GM23248 (cell line): ENCODE data around the gene LRSAM1. TPM values are rescaled to one million over a fixed set of nuclear protein-coding genes. Genes with fewer than 3 reads are reported as not detected.
"Not testable (repeated sequence)": the region's sequence is repeated elsewhere in the genome, so short reads cannot be mapped to it uniquely, and the experiment has no call there.

Source experiments
- DNase-seq: peaks from one replicate; pipeline ENCODE4 v3.0.0-alpha.2; 2015
- H2AFZ ChIP-seq: fragments of 200-600 bp; sonication (generic); 2 replicates; pipeline ENCODE4 v1.6.1; 2016; ENCODE audit warnings: antibody characterized with exemption
- H3F3A ChIP-seq: fragments of 200-600 bp; sonication (generic); 2 replicates; pipeline ENCODE4 v1.6.1; 2016; ENCODE audit warnings: mild to moderate bottlenecking, antibody characterized with exemption, mixed run types; ENCODE audit not compliant: insufficient read depth
- H3K27ac ChIP-seq: fragments of 200-600 bp; sonication (generic); 2 replicates; pipeline ENCODE4 v1.5.1; 2016; ENCODE audit warnings: mild to moderate bottlenecking
- H3K27me3 ChIP-seq: fragments of 200-600 bp; sonication (generic); replicated peaks from 2 replicates; pipeline ENCODE4 v1.6.1; 2016; ENCODE audit warnings: mild to moderate bottlenecking; ENCODE audit not compliant: insufficient read depth
- H3K36me3 ChIP-seq: fragments of 200-600 bp; sonication (generic); 2 replicates; pipeline ENCODE4 v1.6.1; 2016; ENCODE audit warnings: low read depth, mild to moderate bottlenecking
- H3K4me1 ChIP-seq: fragments of 200-600 bp; sonication (generic); 2 replicates; pipeline ENCODE4 v1.6.1; 2016; ENCODE audit warnings: mild to moderate bottlenecking; ENCODE audit not compliant: insufficient read depth
- H3K4me2 ChIP-seq: fragments of 200-600 bp; sonication (generic); one replicate; pipeline ENCODE4 v1.6.1; 2016; ENCODE audit warnings: mild to moderate bottlenecking; ENCODE audit not compliant: unreplicated experiment
- H3K4me3 ChIP-seq: fragments of 200-600 bp; sonication (generic); 2 replicates; pipeline ENCODE4 v1.5.1; 2016; ENCODE audit warnings: mild to moderate bottlenecking
- H3K79me2 ChIP-seq: fragments of 200-600 bp; sonication (generic); 2 replicates; pipeline ENCODE4 v1.6.1; 2016; ENCODE audit warnings: mild to moderate bottlenecking; ENCODE audit not compliant: insufficient read depth
- H3K9ac ChIP-seq: fragments of 200-600 bp; sonication (generic); 2 replicates; pipeline ENCODE4 v1.6.1; 2016; ENCODE audit warnings: mild to moderate bottlenecking
- H3K9me2 ChIP-seq: fragments of 200-600 bp; sonication (generic); 2 replicates; pipeline ENCODE4 v1.6.1; 2016; ENCODE audit warnings: mixed run types, mild to moderate bottlenecking, moderate library complexity; ENCODE audit not compliant: insufficient read depth
- H3K9me3 ChIP-seq: fragments of 200-600 bp; sonication (generic); one replicate; pipeline ENCODE4 v1.6.1; 2017; ENCODE audit warnings: low read depth
- H4K20me1 ChIP-seq: fragments of 200-600 bp; sonication (generic); 2 replicates; pipeline ENCODE4 v1.6.0; 2016; ENCODE audit not compliant: insufficient read depth
- EZH2 ChIP-seq: fragments of 200-600 bp; sonication (generic); IDR thresholded peaks from 2 replicates; pipeline ENCODE4 v1.6.1; 2018; ENCODE audit warnings: antibody characterized with exemption, mild to moderate bottlenecking; ENCODE audit not compliant: insufficient read depth, poor library complexity, severe bottlenecking
- EZH2phosphoT487 ChIP-seq: fragments of 200-600 bp; sonication (generic); IDR thresholded peaks from 2 replicates; pipeline ENCODE4 v1.6.1; 2018; ENCODE audit warnings: antibody characterized with exemption, moderate library complexity, mild to moderate bottlenecking, low read depth; ENCODE audit not compliant: insufficient read depth
- WGBS, 2 experiments: methylation state at CpG; one replicate each; pipeline ENCODE4 v1.1.6; 2015 to 2017; ENCODE audit warnings: low lambda C conversion rate in 2 of 2, low coverage in 1 of 2; ENCODE audit errors: missing lambda C conversion rate in 2 of 2; 5-methylcytosine and 5-hydroxymethylcytosine counted together
- in situ Hi-C: fragments of 300-500 bp; cut with MboI; formaldehyde crosslinking; loops from 2 replicates; pipeline ENCODE4 v1.15.0; 2020
- polyA plus RNA-seq: library from polyadenylated mRNA; unstranded; fragments of >200 nt; fragmentation: Nextera tagmentation; extraction: Ambion mirVana; gene quantifications from 2 replicates; pipeline ENCODE4 v1.2.1, GENCODE V29; 2016
- total RNA-seq: library from RNA; depleted of rRNA; stranded (reverse); fragments of >200 nt; shearing (Covaris generic); gene quantifications from 2 replicates; pipeline ENCODE4 v1.2.3, GENCODE V29; 2014

The LRSAM1 gene
- total and polyA plus RNA-seq, 2 experiments from 2014 or later = 14.9 to 15.5 TPM

DNA sequence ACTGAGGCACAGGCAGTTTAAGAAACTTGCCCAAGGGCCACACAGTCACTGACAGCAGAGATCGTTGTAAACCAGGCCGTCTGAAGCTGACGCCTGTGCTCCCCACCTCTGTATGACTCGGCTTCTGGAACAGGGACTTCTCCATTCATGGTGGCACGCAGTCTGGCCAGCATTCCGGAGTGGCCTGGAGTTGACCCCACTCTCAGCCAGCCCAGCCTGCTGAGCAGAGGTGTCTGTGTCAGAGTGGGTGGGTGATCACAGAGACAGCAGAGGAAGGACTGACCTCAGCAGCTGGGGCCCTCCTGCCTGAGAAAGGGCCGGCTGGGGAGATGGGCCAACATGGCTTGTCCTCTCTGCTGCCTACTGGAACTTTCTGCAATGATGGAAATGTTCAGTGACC lies 12.6 kb downstream of the LRSAM1 start:
- in situ Hi-C loops = no loop called here
- Histone ChIP-seq H3K9me3 (no peaks in the 10 kb centered on the region), H3K27ac (peak overlapping the region; percentile 30; the same call in 1 of the 2 replicates), H4K20me1 (no peaks in the 10 kb centered on the region), H3K4me1 (no peaks in the 10 kb centered on the region), H3F3A (no peaks in the 10 kb centered on the region), H2AFZ (no peak overlapping the region), H3K9me2 (no peaks in the 10 kb centered on the region), H3K27me3 (no peaks in the 10 kb centered on the region), H3K9ac (no peak overlapping the region), H3K4me3 (no peak overlapping the region), H3K79me2 (no peaks in the 10 kb centered on the region), H3K4me2 (no peak overlapping the region), H3K36me3 (0 out of 2 replicates have a peak, but pooled peaks cover 14% of the 10 kb centered on the region)
- peak; percentile 68 for DNase-seq
- WGBS, 2 experiments = 50 to 59% methylated on average over 7 of the region's 7 CpGs
- no peak for TF ChIP-seq EZH2phosphoT487
- TF ChIP-seq EZH2 = no peak

DNA sequence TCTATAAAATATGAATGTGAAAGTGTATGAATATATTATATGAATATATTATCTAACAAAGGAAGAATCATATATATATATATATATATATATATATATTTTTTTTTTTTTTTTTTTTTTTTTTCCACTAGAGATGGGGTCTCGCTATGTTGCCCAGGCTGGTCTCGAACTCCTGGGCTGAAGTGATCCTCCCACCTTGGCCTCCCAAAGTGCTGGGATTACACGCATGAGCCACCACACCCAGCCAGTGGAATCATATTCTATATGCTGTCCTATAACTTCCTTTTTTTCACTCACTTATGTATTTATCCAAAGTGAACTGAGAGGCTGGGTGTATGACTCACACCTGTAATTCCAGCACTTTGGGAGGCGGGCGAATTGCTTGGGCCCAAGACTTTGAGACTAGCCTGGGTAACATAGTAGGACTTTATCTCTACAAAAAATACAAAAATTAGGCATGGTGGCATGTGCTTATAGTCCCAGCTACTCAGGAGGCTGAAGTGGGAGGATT lies 15.2 kb downstream of the LRSAM1 start:
- 91 to 98% methylated on average over 4 to 5 of the region's 5 CpGs for WGBS, 2 experiments
- H3K4me2 ChIP-seq, H3F3A ChIP-seq, in situ Hi-C loops, H3K4me3 ChIP-seq, H3K27me3 ChIP-seq, H3K36me3 ChIP-seq, H3K9me2 ChIP-seq, H3K4me1 ChIP-seq, H4K20me1 ChIP-seq, H2AFZ ChIP-seq, H3K79me2 ChIP-seq, H3K27ac ChIP-seq, H3K9me3 ChIP-seq, DNase-seq, H3K9ac ChIP-seq: not testable (repeated sequence)

GRCh38 chr9:127467621-127468020 lies 16.3 kb downstream of the LRSAM1 start:
- H4K20me1 ChIP-seq = no peaks in the 10 kb centered on the region
- no peak overlapping the region for H3K4me2 ChIP-seq
- in situ Hi-C loops = no loop called here
- TF ChIP-seq EZH2phosphoT487 (no peak), EZH2 (no peak)
- H3K4me1 ChIP-seq = no peaks in the 10 kb centered on the region
- no peak overlapping the region for H2AFZ ChIP-seq
- 0 out of 2 replicates have a peak, but pooled peaks cover 3% of the 10 kb centered on the region for H3K36me3 ChIP-seq
- 95 to 96% methylated on average over 14 of the region's 14 CpGs for WGBS, 2 experiments
- H3K79me2 ChIP-seq = no peaks in the 10 kb centered on the region
- DNase-seq = no peak
- H3K9me2 ChIP-seq = no peaks in the 10 kb centered on the region
- H3K27me3 ChIP-seq = no peaks in the 10 kb centered on the region
- H3K9ac ChIP-seq = no peak overlapping the region
- no peak overlapping the region for H3K27ac ChIP-seq
- H3K4me3 ChIP-seq = no peak overlapping the region
- no peaks in the 10 kb centered on the region for H3K9me3 ChIP-seq
- H3F3A ChIP-seq = no peaks in the 10 kb centered on the region

DNA sequence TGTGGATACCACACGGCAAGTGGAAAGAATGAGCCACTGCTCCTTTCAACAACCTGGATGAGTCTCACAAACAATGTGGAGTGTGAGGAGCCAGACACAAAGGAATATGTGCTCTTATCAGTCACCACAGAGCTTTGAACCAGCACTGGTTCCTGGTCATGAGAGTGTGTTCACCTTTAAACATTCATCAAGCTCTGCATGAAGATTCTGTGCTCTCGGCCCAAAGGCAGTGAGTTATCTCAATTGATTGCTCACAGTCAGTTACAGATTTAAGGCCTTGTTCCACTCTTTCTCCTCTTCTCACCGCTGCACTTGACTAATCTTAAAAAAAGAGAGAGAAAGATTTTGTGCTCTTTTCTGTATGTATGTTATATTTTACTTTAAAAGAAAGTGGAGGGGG lies 19.4 kb downstream of the LRSAM1 start:
- WGBS, 2 experiments = 89 to 95% methylated on average over 3 of the region's 3 CpGs
- DNase-seq = no peak

DNA sequence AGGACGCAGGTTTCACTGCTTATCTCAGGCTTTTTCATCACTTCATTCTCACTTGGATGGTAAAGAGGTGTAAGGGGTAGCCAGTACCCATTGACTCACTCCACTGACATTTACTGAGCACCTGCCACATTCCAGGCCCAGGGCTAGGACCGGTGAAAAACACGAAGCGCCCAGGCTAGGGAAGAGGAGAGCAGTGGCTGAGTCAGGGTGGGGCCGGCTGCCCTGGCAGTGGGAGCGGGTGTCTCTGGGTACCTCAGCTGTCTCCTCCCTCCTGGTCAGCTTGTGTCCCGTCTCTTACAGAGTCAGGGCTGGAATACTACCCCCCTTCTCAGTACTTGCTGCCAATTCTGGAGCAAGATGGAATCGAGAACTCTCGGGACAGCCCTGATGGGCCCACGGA lies 22.2 kb downstream of the LRSAM1 start:
- no peaks in the 10 kb centered on the region for H3K27me3 ChIP-seq
- H4K20me1 ChIP-seq = no peaks in the 10 kb centered on the region
- no peak overlapping the region for H3K4me3 ChIP-seq
- no peak for DNase-seq
- in situ Hi-C loops = no loop called here
- H3K9ac ChIP-seq = no peak overlapping the region
- no peak overlapping the region for H3K27ac ChIP-seq
- no peak overlapping the region for H2AFZ ChIP-seq
- no peaks in the 10 kb centered on the region for H3K9me3 ChIP-seq
- TF ChIP-seq EZH2phosphoT487 = no peak
- TF ChIP-seq EZH2 = no peak
- no peaks in the 10 kb centered on the region for H3K4me1 ChIP-seq
- H3K79me2 ChIP-seq = no peaks in the 10 kb centered on the region
- no peaks in the 10 kb centered on the region for H3K9me2 ChIP-seq
- no peaks in the 10 kb centered on the region for H3K36me3 ChIP-seq
- H3F3A ChIP-seq = no peaks in the 10 kb centered on the region
- H3K4me2 ChIP-seq = no peak overlapping the region
- 71 to 78% methylated on average over 10 of the region's 10 CpGs for WGBS, 2 experiments

More for the DNA sequence above, 19.4 kb downstream of the LRSAM1 start:
- Histone ChIP-seq H3K9me2 (no peaks in the 10 kb centered on the region), H3K79me2 (no peaks in the 10 kb centered on the region), H3K4me2 (no peak overlapping the region), H3K4me1 (no peaks in the 10 kb centered on the region), H3K27ac (no peak overlapping the region), H4K20me1 (no peaks in the 10 kb centered on the region), H3K9me3 (no peaks in the 10 kb centered on the region), H3K4me3 (no peak overlapping the region), H3F3A (no peaks in the 10 kb centered on the region), H2AFZ (no peak overlapping the region), H3K27me3 (no peaks in the 10 kb centered on the region), H3K9ac (no peak overlapping the region), H3K36me3 (no peaks in the 10 kb centered on the region)
- TF ChIP-seq EZH2 (no peak), EZH2phosphoT487 (no peak)
- in situ Hi-C loops = no loop called here
